HCT116 (cell line): ENCODE results near the gene OR2A25. TPM values are rescaled to one million over a fixed set of nuclear protein-coding genes. Genes with fewer than 3 reads are reported as not detected.

Experiments
- ATAC-seq: fragments of 200-7000 bp; cut with Tn5 transposase; 2 replicates; pipeline ENCODE4 v1.9.1; 2020; ENCODE audit warnings: mild to moderate bottlenecking, moderate library complexity
- BruUV-seq: library from RNA; stranded (reverse); fragments of 400-500 nt; replicated peaks from 2 replicates; lab custom pipeline; 2021; lab: Mats Ljungman, UMichigan
- CTCF ChIA-PET: fragments of 300-600 bp; sonication (Branson Sonifier 250); formaldehyde crosslinking; loops from one replicate; lab custom pipeline; 2021; ENCODE audit warnings: antibody characterized with exemption; lab: Charles Lee
- POLR2A ChIA-PET: fragments of 300-600, 350-600 bp; sonication (Branson Sonifier 250); formaldehyde crosslinking; loops from one replicate; lab custom pipeline; 2021; ENCODE audit warnings: antibody characterized with exemption; lab: Charles Lee
- RAD21 ChIA-PET, 2 experiments: fragments of 300-600 bp; sonication (Branson Sonifier 250); formaldehyde crosslinking; loops; one replicate each; lab custom pipeline; 2023; ENCODE audit warnings: low total read pairs in 2 of 2; ENCODE audit not compliant: uncharacterized antibody in 2 of 2, unreplicated experiment in 2 of 2, low non-redundant PET in 1 of 2; lab: Charles Lee
- DNase-seq: peaks from one replicate; pipeline ENCODE4 v3.0.0-alpha.2; 2010; ENCODE audit warnings: low read depth, low spot score
- H2AFZ ChIP-seq: fragments of 200-600 bp; shearing (Covaris generic), sonication (generic); 2 replicates; pipeline ENCODE4 v1.6.1; 2017; ENCODE audit warnings: low read depth, mixed run types, mixed read lengths, antibody characterized with exemption, low read length; ENCODE audit not compliant: poor library complexity, severe bottlenecking
- H3K27ac ChIP-seq: 2 replicates; pipeline ENCODE4 v1.5.1; 2012; ENCODE audit warnings: low read depth, low read length
- H3K27me3 ChIP-seq: fragments of 200-600 bp; sonication (generic); 2 replicates; pipeline ENCODE4 v1.6.1; 2016; ENCODE audit warnings: mixed run types, low read length, mixed read lengths; ENCODE audit not compliant: insufficient read depth
- H3K36me3 ChIP-seq, 2 experiments: fragments of 200-500 bp in 1 of 2; fragments of 200-600 bp in 1 of 2; sonication (Bioruptor generic) in 1 of 2; sonication (generic) in 1 of 2; 2 replicates each; pipeline versions ENCODE4 v1.5.1 to v1.6.1; 2014 to 2016; ENCODE audit warnings: low read length in 2 of 2, inconsistent platforms in 1 of 2, mixed read lengths in 1 of 2, mixed run types in 1 of 2; ENCODE audit not compliant: insufficient read depth in 2 of 2, control insufficient read depth in 1 of 2
- H3K4me1 ChIP-seq, 2 experiments: fragments of 200-600 bp in 1 of 2; sonication (generic) in 1 of 2; 2 replicates each; pipeline versions ENCODE4 v1.5.1 to v1.6.1; 2012 to 2017; ENCODE audit warnings: low read length in 2 of 2, inconsistent platforms in 1 of 2, mild to moderate bottlenecking in 1 of 2, mixed read lengths in 1 of 2, mixed run types in 1 of 2, moderate library complexity in 1 of 2; ENCODE audit not compliant: insufficient read depth in 2 of 2, control insufficient read depth in 1 of 2
- H3K4me2 ChIP-seq: fragments of 200-600 bp; sonication (generic); 2 replicates; pipeline ENCODE4 v1.6.1; 2017; ENCODE audit warnings: mixed run types, low read length, mixed read lengths
- H3K4me3 ChIP-seq, 2 experiments: fragments of 200-600 bp in 1 of 2; sonication (generic) in 1 of 2; replicated peaks in 1 of 2; 2 replicates each; pipeline ENCODE4 v1.5.1; 2011 to 2016; ENCODE audit warnings: low read length in 2 of 2, control low read depth in 1 of 2, low read depth in 1 of 2, mild to moderate bottlenecking in 1 of 2, mixed read lengths in 1 of 2, mixed run types in 1 of 2
- H3K79me2 ChIP-seq: fragments of 200-600 bp; sonication (generic); 2 replicates; pipeline ENCODE4 v1.6.1; 2017; ENCODE audit warnings: mild to moderate bottlenecking, mixed run types, low read length, moderate library complexity, mixed read lengths; ENCODE audit not compliant: insufficient read depth
- H3K9ac ChIP-seq: fragments of 200-600 bp; sonication (generic); 2 replicates; pipeline ENCODE4 v1.6.1; 2016; ENCODE audit warnings: low read length, mixed read lengths
- H3K9me2 ChIP-seq: fragments of 200-600 bp; sonication (generic), shearing (Covaris generic); 2 replicates; pipeline ENCODE4 v1.6.1; 2017; ENCODE audit warnings: mixed run types, mild to moderate bottlenecking, moderate library complexity; ENCODE audit not compliant: insufficient read depth
- H3K9me3 ChIP-seq, 2 experiments: fragments of 200-500 bp in 1 of 2; fragments of 200-600 bp in 1 of 2; sonication (Bioruptor generic) in 1 of 2; sonication (generic) in 1 of 2; 2 replicates each; pipeline ENCODE4 v1.6.1; 2014 to 2017; ENCODE audit warnings: low read length in 2 of 2, mixed read lengths in 2 of 2, inconsistent platforms in 1 of 2, low read depth in 1 of 2, mild to moderate bottlenecking in 1 of 2, mixed run types in 1 of 2, moderate library complexity in 1 of 2; ENCODE audit not compliant: control insufficient read depth in 1 of 2, insufficient read depth in 1 of 2
- H4K20me1 ChIP-seq: fragments of 200-600 bp; sonication (generic), shearing (Covaris generic); 2 replicates; pipeline ENCODE4 v1.6.1; 2017; ENCODE audit warnings: mixed run types, mild to moderate bottlenecking, moderate library complexity; ENCODE audit not compliant: insufficient read depth
- ELF1 ChIP-seq: IDR thresholded peaks from 2 replicates; pipeline ENCODE4 v1.6.1; 2012; ENCODE audit warnings: low read depth, borderline replicate concordance
- EZH2 ChIP-seq: fragments of 200-600 bp; sonication (generic); IDR thresholded peaks from 2 replicates; pipeline ENCODE4 v1.6.1; 2017; ENCODE audit warnings: antibody characterized with exemption, mixed run types
- FOSL1 ChIP-seq: IDR thresholded peaks from 2 replicates; pipeline ENCODE4 v1.6.1; 2012; ENCODE audit warnings: low read depth
- POLR2A ChIP-seq: IDR thresholded peaks from 2 replicates; pipeline ENCODE4 v1.7.0; 2011; ENCODE audit warnings: borderline replicate concordance; ENCODE audit not compliant: insufficient read depth, insufficient read length; ENCODE audit errors: extremely low read depth
- RAD21 ChIP-seq: IDR thresholded peaks from 2 replicates; pipeline ENCODE4 v1.6.1; 2012; ENCODE audit warnings: low read depth, mild to moderate bottlenecking
- SRF ChIP-seq: IDR thresholded peaks from 2 replicates; pipeline ENCODE4 v1.6.1; 2012; ENCODE audit warnings: low read depth
- ZBTB33 ChIP-seq: IDR thresholded peaks from 2 replicates; pipeline ENCODE4 v1.6.1; 2011; ENCODE audit warnings: mild to moderate bottlenecking, low read length, moderate library complexity; ENCODE audit not compliant: insufficient replicate concordance; ENCODE audit errors: extremely low read depth
- ZNF274 ChIP-seq: fragments of 200-500 bp; sonication (Bioruptor generic); IDR thresholded peaks from 2 replicates; pipeline ENCODE4 v1.6.1; 2014; ENCODE audit warnings: mild to moderate bottlenecking, low read depth, low read length, inconsistent platforms
- intact Hi-C: fragments of 100-400 bp; cut with micrococcal nuclease; formaldehyde crosslinking; loops from 2 replicates; pipeline ENCODE4 v1.10.0; 2022
- total RNA-seq: library from RNA; stranded (reverse); gene quantifications from one replicate; pipeline ENCODE4 v1.2.1, GENCODE V29; 2021; ENCODE audit not compliant: unreplicated experiment

OR2A25 gene
- total RNA-seq, 1 experiment from 2014 or later: not detected

GRCh38 chr7:144122876-144123275 lies 53.3 kb downstream of the OR2A25 start, which contains the start of gene OR2A14:
OR2A14 (plus strand) TSS chr7:144123176; CDS start chr7:144129113, 5,937 bp downstream.
- ATAC-seq (no peak), DNase-seq (no peak)
- Histone ChIP-seq H3K27me3 (no peaks in the 10 kb centered on the region), H4K20me1 (no peaks in the 10 kb centered on the region), H3K9me3 (no peaks in the 10 kb centered on the region), H3K79me2 (no peaks in the 10 kb centered on the region), H3K36me3 (no peaks in the 10 kb centered on the region), H3K27ac (no peak within 1 kb of the TSS), H3K4me3 (no peak within 1 kb of the TSS), H3K4me2 (no peak within 1 kb of the TSS), H2AFZ (no peak within 1 kb of the TSS), H3K4me1 (no peaks in the 10 kb centered on the region; a peak in 1 of 4 replicates), H3K9ac (no peak within 1 kb of the TSS), H3K9me2 (no peaks in the 10 kb centered on the region)
- ChIA-PET CTCF (no interaction called here), RAD21 (no interaction called here), POLR2A (no interaction called here)
- no TSS peak for BruUV-seq
- intact Hi-C loops: no loop called here
- TF ChIP-seq ELF1 (no peak), EZH2 (no peak), POLR2A (no peak), ZBTB33 (no peak), FOSL1 (no peak), RAD21 (no peak), SRF (no peak), ZNF274 (no peak)

Other genes with a start within 250 kb of the OR2A25 start
- gene TCAF1, start 167.6 kb upstream of the OR2A25 start, total RNA-seq: 58.4 TPM
- gene OR2F2, start 134.6 kb upstream of the OR2A25 start, total RNA-seq: not detected
- gene OR2F1, start 115.0 kb upstream of the OR2A25 start, total RNA-seq: not detected
- gene OR6B1, start 69.5 kb upstream of the OR2A25 start, total RNA-seq: not detected
- gene OR2A5, start 20.9 kb upstream of the OR2A25 start, total RNA-seq: not detected
- gene OR2A12, start 16.5 kb downstream of the OR2A25 start, total RNA-seq: not detected
- gene OR2A2, start 39.8 kb downstream of the OR2A25 start, total RNA-seq: not detected
- not detected for gene OR2A14, start 53.4 kb downstream of the OR2A25 start, total RNA-seq
- gene CTAGE4, start 113.7 kb downstream of the OR2A25 start, total RNA-seq: 6.0 TPM
- 17.4 TPM for gene ARHGEF35, start 126.0 kb downstream of the OR2A25 start, total RNA-seq
- gene OR2A42, start 169.8 kb downstream of the OR2A25 start, total RNA-seq: not detected
- 8.1 TPM for gene OR2A7, start 195.0 kb downstream of the OR2A25 start, total RNA-seq
- 6.1 TPM for gene CTAGE8, start 199.5 kb downstream of the OR2A25 start, total RNA-seq
- gene OR2A1, start 242.6 kb downstream of the OR2A25 start, total RNA-seq: not detected